COLO668 (cell line): ENCODE data around the gene RAB26.
"Not testable (repeated sequence)": the region's sequence is repeated elsewhere in the genome, so short reads cannot be mapped to it uniquely, and the experiment has no call there.

ENCODE experiments used
- DNase-seq: peaks from one replicate; lab custom pipeline; 2025; ENCODE audit not compliant: unreplicated experiment; lab: John Stamatoyannopoulos, UW

The RAB26 gene

DNA sequence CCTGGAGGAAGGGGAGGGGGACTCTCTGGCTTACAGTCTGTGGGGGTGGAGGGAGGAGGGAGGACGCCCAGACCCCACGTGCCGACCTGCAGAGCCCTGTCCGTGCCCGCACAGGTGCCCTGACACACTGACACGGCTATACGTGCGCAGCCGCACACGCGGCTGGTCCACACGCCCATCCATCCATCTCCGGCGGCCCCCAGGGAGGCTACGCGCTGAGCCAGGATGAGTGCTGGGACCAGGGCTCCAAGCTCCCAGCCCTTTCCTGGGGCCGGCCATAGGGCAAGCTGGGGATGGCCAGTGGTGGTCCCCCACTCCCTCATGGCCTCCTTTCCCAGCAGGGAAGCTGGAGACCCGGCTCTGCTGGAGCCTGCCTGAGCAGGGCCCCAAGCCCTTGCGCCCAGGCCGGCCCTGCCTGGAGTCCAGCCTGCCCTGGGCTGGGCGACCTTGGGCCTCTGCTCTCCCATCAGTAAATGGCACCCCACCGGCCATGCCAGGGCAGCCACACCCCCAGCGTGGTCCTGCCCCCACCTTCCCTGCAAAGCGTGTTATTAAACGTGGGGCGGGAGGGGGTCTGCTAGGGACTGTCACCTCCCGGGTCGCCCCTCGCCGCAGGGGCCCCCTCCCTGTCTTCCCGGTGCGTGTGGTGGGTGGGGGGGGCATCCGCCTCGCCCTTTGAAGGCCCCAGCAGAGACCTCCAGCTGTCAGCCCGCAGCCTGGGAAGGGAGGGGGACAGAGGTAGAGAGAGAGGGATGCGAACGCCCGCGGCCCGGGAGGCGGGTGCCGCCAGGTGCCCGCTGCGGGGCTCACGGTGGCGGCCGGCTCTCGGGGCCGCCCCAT lies 47.1 kb downstream of the RAB26 start:
- DNase-seq, result peak; percentile 37

GRCh38 chr16:2196162-2196980 lies 47.9 kb downstream of the RAB26 start, which contains the start of gene CASKIN1:
TSS of gene CASKIN1 (minus strand) at chr16:2196605. CDS start at chr16:2196432, 173 bp downstream.
- peak; percentile 59 for DNase-seq

GRCh38 chr16:2196981-2197511 lies 48.6 kb downstream of the RAB26 start:
- no peak for DNase-seq

GRCh38 chr16:2197765-2198164 lies 49.3 kb downstream of the RAB26 start:
- no peak for DNase-seq

DNA sequence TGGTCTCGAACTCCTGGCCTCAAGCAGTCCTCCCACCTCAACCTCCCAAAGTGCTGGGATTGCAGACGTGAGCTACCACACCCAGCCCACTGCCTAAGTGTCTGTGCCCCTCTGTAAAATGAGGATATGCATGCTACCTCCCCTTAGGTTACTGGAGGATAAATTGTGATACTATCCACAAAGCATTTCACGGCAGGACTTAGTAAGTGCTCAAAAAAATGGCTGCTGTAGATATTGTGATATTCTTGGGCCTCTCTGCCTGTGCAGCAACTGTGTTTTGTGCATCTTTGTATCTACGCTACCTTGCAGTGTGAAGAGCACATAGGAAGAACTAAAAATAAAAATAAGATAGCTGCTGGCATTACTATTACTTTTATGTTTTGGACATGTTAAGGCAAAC lies 49.9 kb downstream of the RAB26 start:
- no peak for DNase-seq

GRCh38 chr16:2199095-2199494 lies 50.7 kb downstream of the RAB26 start:
- no peak for DNase-seq

- no peak for DNase-seq
Measured at GRCh38 chr16:2199621-2200139, 51.3 kb downstream of the RAB26 start.

DNA sequence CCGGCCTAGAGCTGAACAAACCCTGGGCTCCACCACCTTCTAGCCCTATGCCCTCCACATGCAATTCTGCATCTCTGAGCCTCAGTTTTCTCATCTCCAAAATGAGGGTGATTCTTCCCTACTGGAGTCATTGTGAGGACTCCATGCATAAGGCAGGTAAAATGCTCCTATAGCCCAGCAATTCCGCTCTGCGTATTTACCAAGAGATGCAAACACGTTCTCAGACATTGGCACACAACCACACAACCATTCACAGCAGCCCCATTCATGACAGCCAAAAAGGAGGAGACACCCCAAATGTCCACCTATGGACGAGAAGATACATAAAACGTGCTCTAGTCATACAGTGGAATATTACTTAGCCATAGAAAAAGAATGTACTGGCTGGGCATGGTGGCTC lies 51.9 kb downstream of the RAB26 start:
- no peak for DNase-seq

DNA sequence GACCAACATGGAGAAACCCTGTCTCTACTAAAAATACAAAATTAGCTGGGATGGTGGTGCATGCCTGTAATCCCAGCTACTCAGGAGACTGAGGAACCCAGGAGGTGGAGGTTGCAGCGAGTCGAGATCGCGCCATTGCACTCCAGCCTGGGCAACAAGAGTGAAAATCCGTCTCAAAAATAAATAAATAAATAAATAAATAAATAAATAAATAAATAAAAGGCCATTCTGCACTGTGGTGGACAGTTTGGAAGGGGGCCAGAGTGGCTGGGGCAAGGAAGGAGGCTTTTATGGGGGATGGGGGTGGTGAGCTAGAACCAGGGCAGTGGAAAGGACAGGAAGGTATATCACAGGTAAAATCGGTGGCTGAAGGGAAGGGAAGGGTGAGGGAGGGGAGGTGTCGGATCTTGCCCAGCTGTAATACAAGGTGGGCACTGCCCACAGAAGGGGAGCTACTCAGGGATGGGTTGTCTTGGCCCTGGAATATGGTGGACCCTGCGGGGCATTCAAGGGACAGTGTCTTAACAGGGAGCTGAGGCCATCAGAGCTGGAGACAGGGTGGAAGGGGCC lies 54.8 kb downstream of the RAB26 start:
- DNase-seq, result not testable (repeated sequence)
